ENCODE measurements around the gene CDH6. TPM values are rescaled to one million over a fixed set of nuclear protein-coding genes. Genes with fewer than 3 reads are reported as not detected.
A peak's percentile ranks its signal among the peaks of the same experiment; 100 is the strongest.

CDH6 gene
- total RNA-seq, 1 donor from 2014 or later = 127 TPM

DNA sequence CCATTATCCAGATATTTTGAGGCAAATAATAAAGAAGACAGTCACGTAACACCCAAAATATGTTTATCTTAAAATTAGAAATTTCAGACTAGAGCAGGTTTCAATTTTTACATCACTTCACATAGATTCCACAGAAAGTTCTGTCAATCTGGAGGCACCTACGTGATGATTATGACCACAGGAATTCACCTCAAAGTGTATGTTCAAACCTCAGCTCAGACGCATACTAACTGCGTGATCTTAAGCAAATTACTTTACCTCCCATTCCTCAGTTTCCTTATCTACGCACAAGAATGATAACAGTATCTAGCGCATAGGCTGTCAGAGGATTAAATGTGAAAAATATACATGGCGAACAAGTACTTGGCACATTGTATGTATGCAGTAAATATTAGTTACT lies 5.9 kb upstream of the CDH6 start:
- no peaks in the 10 kb centered on the region for H3K4me1 Mint-ChIP-seq (ENCODE audit: unreplicated experiment)
- peaks cover 40% of the 10 kb centered on the region for H3K27me3 Mint-ChIP-seq
- no peak overlapping the region for H3K27ac Mint-ChIP-seq
- no peak overlapping the region for H3K4me3 Mint-ChIP-seq
- no peak for DNase-seq (ENCODE audit: extremely low spot score, unreplicated experiment)
- no peaks in the 10 kb centered on the region for H3K9me3 Mint-ChIP-seq
- TF ChIP-seq, protein P1, sequence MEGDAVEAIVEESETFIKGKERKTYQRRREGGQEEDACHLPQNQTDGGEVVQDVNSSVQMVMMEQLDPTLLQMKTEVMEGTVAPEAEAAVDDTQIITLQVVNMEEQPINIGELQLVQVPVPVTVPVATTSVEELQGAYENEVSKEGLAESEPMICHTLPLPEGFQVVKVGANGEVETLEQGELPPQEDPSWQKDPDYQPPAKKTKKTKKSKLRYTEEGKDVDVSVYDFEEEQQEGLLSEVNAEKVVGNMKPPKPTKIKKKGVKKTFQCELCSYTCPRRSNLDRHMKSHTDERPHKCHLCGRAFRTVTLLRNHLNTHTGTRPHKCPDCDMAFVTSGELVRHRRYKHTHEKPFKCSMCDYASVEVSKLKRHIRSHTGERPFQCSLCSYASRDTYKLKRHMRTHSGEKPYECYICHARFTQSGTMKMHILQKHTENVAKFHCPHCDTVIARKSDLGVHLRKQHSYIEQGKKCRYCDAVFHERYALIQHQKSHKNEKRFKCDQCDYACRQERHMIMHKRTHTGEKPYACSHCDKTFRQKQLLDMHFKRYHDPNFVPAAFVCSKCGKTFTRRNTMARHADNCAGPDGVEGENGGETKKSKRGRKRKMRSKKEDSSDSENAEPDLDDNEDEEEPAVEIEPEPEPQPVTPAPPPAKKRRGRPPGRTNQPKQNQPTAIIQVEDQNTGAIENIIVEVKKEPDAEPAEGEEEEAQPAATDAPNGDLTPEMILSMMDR (conservative IDR thresholded peaks at IDR 0.05) = no peak
- H3K36me3 Mint-ChIP-seq = no peaks in the 10 kb centered on the region

DNA sequence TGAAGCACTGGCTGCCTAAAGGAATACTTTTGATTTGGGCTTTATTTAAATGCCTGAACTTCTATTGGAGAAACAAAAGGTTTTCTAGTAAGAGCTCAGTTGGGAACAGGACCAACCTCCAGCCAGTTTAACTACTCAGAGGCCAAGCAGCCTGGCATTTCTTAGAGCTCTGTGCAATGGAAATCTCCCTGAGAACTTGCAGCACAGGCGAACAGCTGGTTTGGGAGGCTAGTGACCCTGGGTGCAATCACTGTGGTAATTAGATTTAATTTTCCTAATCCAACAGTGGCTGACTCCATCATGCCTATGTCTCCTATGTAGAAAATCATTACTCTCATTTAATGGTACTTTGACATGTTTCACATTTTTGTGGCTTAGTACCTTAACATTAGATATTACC lies 1.0 kb upstream of the CDH6 start:
- no peaks in the 10 kb centered on the region for H3K36me3 Mint-ChIP-seq
- H3K27ac Mint-ChIP-seq = no peak overlapping the region
- peaks cover 14% of the 10 kb centered on the region for H3K4me1 Mint-ChIP-seq (ENCODE audit: unreplicated experiment)
- no peak for DNase-seq (ENCODE audit: extremely low spot score, unreplicated experiment)
- H3K27me3 Mint-ChIP-seq = peaks cover 67% of the 10 kb centered on the region
- H3K4me3 Mint-ChIP-seq = peak overlapping the region; percentile 85
- no peaks in the 10 kb centered on the region for H3K9me3 Mint-ChIP-seq
- TF ChIP-seq, protein P1 (conservative IDR thresholded peaks at IDR 0.05) = no peak

DNA sequence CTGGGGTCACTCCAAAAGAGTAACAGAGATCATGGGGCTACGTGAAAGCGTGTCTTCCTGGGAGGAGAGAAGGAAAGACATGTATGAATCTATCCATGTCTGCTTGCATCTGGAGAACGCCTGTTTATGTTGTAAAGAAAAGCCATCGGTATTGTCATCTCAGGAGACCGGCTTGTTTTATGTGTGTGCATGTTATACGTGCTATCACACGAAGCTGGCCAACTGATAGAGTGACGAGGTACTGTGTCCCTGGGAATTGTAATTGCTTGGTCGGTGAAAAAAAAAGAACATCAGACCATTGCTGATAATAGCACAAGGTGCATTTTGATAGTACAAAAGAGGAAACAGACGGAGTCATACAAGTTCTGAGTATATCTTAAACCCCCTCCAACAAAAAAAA lies 370 bp upstream of the CDH6 start:
- Mint-ChIP-seq H3K9me3 (no peaks in the 10 kb centered on the region), H3K4me3 (peak overlapping the region; percentile 85), H3K27ac (no peak overlapping the region), H3K36me3 (no peaks in the 10 kb centered on the region), H3K4me1 (ENCODE audit: unreplicated experiment) (peaks cover 14% of the 10 kb centered on the region), H3K27me3 (peaks cover 73% of the 10 kb centered on the region)
- no peak for DNase-seq (ENCODE audit: extremely low spot score, unreplicated experiment)
- TF ChIP-seq, protein P1 (conservative IDR thresholded peaks at IDR 0.05) = no peak

DNA sequence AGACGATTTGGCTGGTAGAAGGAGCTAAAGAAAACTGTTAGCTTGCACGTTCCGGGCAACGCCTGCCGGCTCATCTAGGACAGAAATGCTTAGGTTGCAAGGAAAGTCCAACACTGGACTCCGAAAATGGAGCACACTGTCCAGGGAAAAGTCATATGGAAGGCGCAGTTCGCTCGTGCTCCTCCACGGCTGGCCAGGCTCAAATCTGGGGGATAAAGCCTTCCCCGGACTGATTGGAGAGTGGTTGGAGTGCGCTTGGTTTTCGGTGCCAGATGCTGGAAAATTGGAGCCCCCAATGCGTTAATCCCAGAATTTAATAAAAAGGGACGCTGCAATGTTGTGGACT lies 955 bp downstream of the CDH6 start:
- H3K4me3 Mint-ChIP-seq = peak overlapping the region; percentile 85

DNA sequence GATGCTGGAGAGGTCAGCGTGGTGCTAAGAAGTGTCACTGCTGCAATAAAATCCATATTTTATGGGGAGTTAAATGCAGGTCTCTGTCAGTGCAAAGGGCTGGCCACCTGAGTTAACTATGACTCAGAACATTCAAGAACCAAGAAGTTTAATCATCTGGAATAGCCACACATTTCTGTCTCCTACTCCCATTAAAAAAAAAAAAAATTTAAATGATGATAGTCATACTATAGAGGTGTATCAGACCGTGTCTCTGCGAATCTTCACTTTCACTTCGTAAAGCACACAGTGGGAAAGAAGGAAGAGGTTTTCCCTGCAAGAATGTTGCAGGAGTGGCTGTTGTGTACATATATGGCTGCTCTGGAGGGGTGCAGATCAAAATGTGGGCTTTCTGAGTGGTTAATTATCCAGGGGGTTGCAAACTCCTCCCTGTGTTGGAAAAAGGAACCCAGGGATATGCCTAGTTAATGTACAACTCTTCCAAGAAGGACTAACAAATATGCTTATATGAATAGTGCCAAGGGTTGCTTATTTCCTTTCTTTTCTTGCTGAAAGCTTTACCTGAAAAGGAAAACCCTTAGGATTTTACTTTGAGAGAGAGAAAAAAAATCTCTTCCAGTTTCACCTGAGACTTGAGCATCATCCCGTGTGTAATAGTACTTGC lies 1.5 kb downstream of the CDH6 start:
- Mint-ChIP-seq H3K4me1 (ENCODE audit: unreplicated experiment) (peaks cover 14% of the 10 kb centered on the region), H3K27ac (peak overlapping the region; percentile 65)
- no peak for DNase-seq (ENCODE audit: extremely low spot score, unreplicated experiment)

More for the DNA sequence above, 955 bp downstream of the CDH6 start:
- peaks cover 76% of the 10 kb centered on the region for H3K27me3 Mint-ChIP-seq
- H3K9me3 Mint-ChIP-seq = no peaks in the 10 kb centered on the region
- TF ChIP-seq, protein P1 (conservative IDR thresholded peaks at IDR 0.05) = no peak
- H3K36me3 Mint-ChIP-seq = no peaks in the 10 kb centered on the region
- peaks cover 14% of the 10 kb centered on the region for H3K4me1 Mint-ChIP-seq (ENCODE audit: unreplicated experiment)
- no peak for DNase-seq (ENCODE audit: extremely low spot score, unreplicated experiment)
- H3K27ac Mint-ChIP-seq = peak overlapping the region; percentile 65

More for the DNA sequence above, 1.5 kb downstream of the CDH6 start:
- H3K4me3 Mint-ChIP-seq = peak overlapping the region; percentile 85
- TF ChIP-seq, protein P1 (conservative IDR thresholded peaks at IDR 0.05) = no peak
- H3K36me3 Mint-ChIP-seq = no peaks in the 10 kb centered on the region
- H3K9me3 Mint-ChIP-seq = no peaks in the 10 kb centered on the region
- peaks cover 78% of the 10 kb centered on the region for H3K27me3 Mint-ChIP-seq
